ENCODE results near the gene ITSN2. TPM values are rescaled to one million over a fixed set of nuclear protein-coding genes. Genes with fewer than 3 reads are reported as not detected.

ITSN2 gene
- polyA plus RNA-seq, 3 donors = 26.0 to 91.1 (median 40.4) TPM

DNA sequence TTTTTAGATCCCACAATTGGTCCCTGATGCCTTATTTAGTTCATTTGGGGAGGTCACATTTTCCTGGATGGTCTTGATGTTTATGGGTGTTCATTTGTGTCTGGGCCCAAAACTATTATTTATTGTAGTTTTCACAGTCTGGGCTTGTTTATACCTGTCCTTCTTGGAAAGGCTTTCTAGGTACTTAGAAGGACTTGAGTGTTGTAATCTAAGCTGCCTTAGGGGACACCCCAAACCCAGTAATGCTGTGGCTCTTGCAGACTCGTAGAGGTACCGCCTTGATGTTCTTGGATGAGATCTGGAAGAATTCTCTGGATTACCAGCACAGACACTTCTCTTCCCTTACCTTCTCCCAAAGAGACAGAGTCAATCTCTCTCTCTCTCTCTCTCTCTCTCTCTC is 25.0 kb upstream of the ITSN2 start:
- no CpG with 5 or more reads among the region's 2 CpGs for WGBS (ENCODE audit: insufficient coverage)
- no peaks in the 10 kb centered on the region for H3K4me1 ChIP-seq (ENCODE audit: control insufficient read depth in 1 of 2, insufficient read depth in 2 of 2, low read length in 2 of 2)
- H3K4me3 Mint-ChIP-seq = no peak overlapping the region
- H3K4me2 ChIP-seq (replicated peaks; ENCODE audit: extremely low read depth, low read length, poor library complexity, severe bottlenecking) = no peak overlapping the region
- intact Hi-C loops (cut with micrococcal nuclease) = no loop called here
- no peaks in the 10 kb centered on the region for H3K36me3 Mint-ChIP-seq
- H2AFZ ChIP-seq (ENCODE audit: insufficient read depth, low read depth, low read length, poor library complexity, severe bottlenecking) = no peak overlapping the region
- TF ChIP-seq, protein P1, sequence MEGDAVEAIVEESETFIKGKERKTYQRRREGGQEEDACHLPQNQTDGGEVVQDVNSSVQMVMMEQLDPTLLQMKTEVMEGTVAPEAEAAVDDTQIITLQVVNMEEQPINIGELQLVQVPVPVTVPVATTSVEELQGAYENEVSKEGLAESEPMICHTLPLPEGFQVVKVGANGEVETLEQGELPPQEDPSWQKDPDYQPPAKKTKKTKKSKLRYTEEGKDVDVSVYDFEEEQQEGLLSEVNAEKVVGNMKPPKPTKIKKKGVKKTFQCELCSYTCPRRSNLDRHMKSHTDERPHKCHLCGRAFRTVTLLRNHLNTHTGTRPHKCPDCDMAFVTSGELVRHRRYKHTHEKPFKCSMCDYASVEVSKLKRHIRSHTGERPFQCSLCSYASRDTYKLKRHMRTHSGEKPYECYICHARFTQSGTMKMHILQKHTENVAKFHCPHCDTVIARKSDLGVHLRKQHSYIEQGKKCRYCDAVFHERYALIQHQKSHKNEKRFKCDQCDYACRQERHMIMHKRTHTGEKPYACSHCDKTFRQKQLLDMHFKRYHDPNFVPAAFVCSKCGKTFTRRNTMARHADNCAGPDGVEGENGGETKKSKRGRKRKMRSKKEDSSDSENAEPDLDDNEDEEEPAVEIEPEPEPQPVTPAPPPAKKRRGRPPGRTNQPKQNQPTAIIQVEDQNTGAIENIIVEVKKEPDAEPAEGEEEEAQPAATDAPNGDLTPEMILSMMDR (IDR thresholded peaks at IDR 0.05) = no peak
- no peaks in the 10 kb centered on the region for H3K9me3 Mint-ChIP-seq
- DNase-seq = no peak
- no peak overlapping the region for H3K9ac ChIP-seq (ENCODE audit: insufficient read depth, low read length, poor library complexity, severe bottlenecking)
- H3K4me3 ChIP-seq (replicated peaks in 1 of 3; ENCODE audit: low read depth in 2 of 3, low read length in 3 of 3) = no peak overlapping the region
- H3K27me3 Mint-ChIP-seq (ENCODE audit: low read depth in 3 of 3) = peaks cover 0 to 7% (median 0%) of the 10 kb centered on the region in 3 donors
- H3K27me3 ChIP-seq (ENCODE audit: control insufficient read depth in 2 of 2, insufficient read depth in 2 of 2, low read length in 2 of 2) = no peaks in the 10 kb centered on the region
- H3K9me3 ChIP-seq (replicated peaks in 1 of 2; ENCODE audit: control insufficient read depth in 1 of 2, insufficient read depth in 1 of 2, low read length in 2 of 2) = no peaks in the 10 kb centered on the region
- H3K27ac Mint-ChIP-seq = no peak overlapping the region
- H3K27ac ChIP-seq (ENCODE audit: low read depth in 1 of 2, low read length in 2 of 2) = no peak overlapping the region
- H4K20me1 ChIP-seq (ENCODE audit: insufficient read depth, low read length) = no peaks in the 10 kb centered on the region
- H3K79me2 ChIP-seq (ENCODE audit: insufficient read depth, low read length) = no peaks in the 10 kb centered on the region
- H3K4me1 Mint-ChIP-seq = peaks cover 2% of the 10 kb centered on the region
- no peaks in the 10 kb centered on the region for H3K36me3 ChIP-seq (replicated peaks in 1 of 2; ENCODE audit: control insufficient read depth in 1 of 2, insufficient read depth in 2 of 2, low read length in 2 of 2)

GRCh38 chr2:24382363-24383073 is 22.2 kb upstream of the ITSN2 start:
- Histone ChIP-seq H3K27me3 (ENCODE audit: control insufficient read depth in 2 of 2, insufficient read depth in 2 of 2, low read length in 2 of 2) (no peaks in the 10 kb centered on the region), H3K27ac (ENCODE audit: low read depth in 1 of 2, low read length in 2 of 2) (no peak overlapping the region), H3K79me2 (ENCODE audit: insufficient read depth, low read length) (no peaks in the 10 kb centered on the region), H3K4me2 (replicated peaks; ENCODE audit: extremely low read depth, low read length, poor library complexity, severe bottlenecking) (no peak overlapping the region), H3K36me3 (replicated peaks in 1 of 2; ENCODE audit: control insufficient read depth in 1 of 2, insufficient read depth in 2 of 2, low read length in 2 of 2) (no peaks in the 10 kb centered on the region), H2AFZ (ENCODE audit: insufficient read depth, low read depth, low read length, poor library complexity, severe bottlenecking) (no peak overlapping the region), H3K4me3 (replicated peaks in 1 of 3; ENCODE audit: low read depth in 2 of 3, low read length in 3 of 3) (no peak overlapping the region), H4K20me1 (ENCODE audit: insufficient read depth, low read length) (no peaks in the 10 kb centered on the region), H3K4me1 (ENCODE audit: control insufficient read depth in 1 of 2, insufficient read depth in 2 of 2, low read length in 2 of 2) (no peaks in the 10 kb centered on the region), H3K9me3 (replicated peaks in 1 of 2; ENCODE audit: control insufficient read depth in 1 of 2, insufficient read depth in 1 of 2, low read length in 2 of 2) (no peaks in the 10 kb centered on the region), H3K9ac (ENCODE audit: insufficient read depth, low read length, poor library complexity, severe bottlenecking) (no peak overlapping the region)
- Mint-ChIP-seq H3K27me3 (ENCODE audit: low read depth in 3 of 3) (peaks cover 0 to 2% (median 0%) of the 10 kb centered on the region in 3 donors), H3K36me3 (no peaks in the 10 kb centered on the region), H3K4me1 (peaks cover 2% of the 10 kb centered on the region), H3K27ac (no peak overlapping the region), H3K4me3 (no peak overlapping the region), H3K9me3 (no peaks in the 10 kb centered on the region)
- WGBS (ENCODE audit: insufficient coverage) = 61% methylated on average over 5 of the region's 10 CpGs
- TF ChIP-seq, protein P1 (IDR thresholded peaks at IDR 0.05) = peak; percentile 75
- DNase-seq = peak; percentile 45 to 64 (median 58)
- intact Hi-C loops (cut with micrococcal nuclease) = loop anchor here in 1 of 2 donors (5.0 kb wide), 1 partner anchor 70 kb away; no protein-coding TSS in a partner anchor
